ENCODE results near the gene CDC42EP5.

DNA sequence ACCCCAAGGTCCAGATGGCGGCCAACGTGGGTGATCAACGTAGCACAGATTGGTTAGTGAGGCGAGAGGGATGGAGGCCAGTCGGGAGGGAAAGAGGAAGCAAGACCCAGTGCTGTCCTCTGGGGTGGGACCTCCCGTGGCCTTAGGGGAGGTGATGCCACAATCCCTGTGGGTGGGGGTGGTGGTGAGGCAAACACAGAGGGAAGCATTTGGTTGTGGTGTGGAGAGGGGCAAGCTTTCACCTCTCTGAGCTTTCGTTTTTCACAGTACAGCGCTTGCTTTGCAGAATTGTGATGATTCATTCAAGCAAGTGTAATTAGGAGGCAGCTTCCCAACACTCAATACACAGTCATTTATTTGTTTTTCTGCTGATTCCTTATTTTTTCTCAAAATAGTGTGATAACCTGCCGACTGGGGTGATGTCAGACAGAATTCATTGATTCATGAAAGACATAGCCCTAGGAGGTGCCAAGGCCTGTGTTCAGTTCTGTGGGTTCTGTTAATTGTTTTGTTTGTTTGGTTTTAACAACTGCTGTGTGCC, 21.7 kb downstream of the CDC42EP5 start:
- TF ChIP-seq SMAD3 (CRISPR knock-in tag; IDR thresholded peaks at IDR 0.05; ENCODE audit: borderline replicate concordance) (no peak), FOXJ3 (CRISPR knock-in tag; IDR thresholded peaks at IDR 0.05; ENCODE audit: borderline replicate concordance) (no peak), FOXP1 (CRISPR knock-in tag; IDR thresholded peaks at IDR 0.05; ENCODE audit: borderline replicate concordance) (no peak), CREM (CRISPR knock-in tag; IDR thresholded peaks at IDR 0.05) (no peak), TCF7 (CRISPR knock-in tag; IDR thresholded peaks at IDR 0.05; ENCODE audit: low read depth) (no peak), SMAD4 (CRISPR knock-in tag; IDR thresholded peaks at IDR 0.05) (no peak), ESRRA (CRISPR knock-in tag; IDR thresholded peaks at IDR 0.05; ENCODE audit: borderline replicate concordance) (no peak)
- TF ChIP-seq, protein P1, sequence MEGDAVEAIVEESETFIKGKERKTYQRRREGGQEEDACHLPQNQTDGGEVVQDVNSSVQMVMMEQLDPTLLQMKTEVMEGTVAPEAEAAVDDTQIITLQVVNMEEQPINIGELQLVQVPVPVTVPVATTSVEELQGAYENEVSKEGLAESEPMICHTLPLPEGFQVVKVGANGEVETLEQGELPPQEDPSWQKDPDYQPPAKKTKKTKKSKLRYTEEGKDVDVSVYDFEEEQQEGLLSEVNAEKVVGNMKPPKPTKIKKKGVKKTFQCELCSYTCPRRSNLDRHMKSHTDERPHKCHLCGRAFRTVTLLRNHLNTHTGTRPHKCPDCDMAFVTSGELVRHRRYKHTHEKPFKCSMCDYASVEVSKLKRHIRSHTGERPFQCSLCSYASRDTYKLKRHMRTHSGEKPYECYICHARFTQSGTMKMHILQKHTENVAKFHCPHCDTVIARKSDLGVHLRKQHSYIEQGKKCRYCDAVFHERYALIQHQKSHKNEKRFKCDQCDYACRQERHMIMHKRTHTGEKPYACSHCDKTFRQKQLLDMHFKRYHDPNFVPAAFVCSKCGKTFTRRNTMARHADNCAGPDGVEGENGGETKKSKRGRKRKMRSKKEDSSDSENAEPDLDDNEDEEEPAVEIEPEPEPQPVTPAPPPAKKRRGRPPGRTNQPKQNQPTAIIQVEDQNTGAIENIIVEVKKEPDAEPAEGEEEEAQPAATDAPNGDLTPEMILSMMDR (IDR thresholded peaks at IDR 0.05): no peak
